ENCODE results near the gene HMGN2.
"Not testable (repeated sequence)": the region's sequence is repeated elsewhere in the genome, so short reads cannot be mapped to it uniquely, and the experiment has no call there.

The HMGN2 gene

GRCh38 chr1:26477446-26478152 lies 5.4 kb downstream of the HMGN2 start:
- DNase-seq (ENCODE audit: low spot score): no peak

GRCh38 chr1:26478159-26478558 lies 5.9 kb downstream of the HMGN2 start:
- no peak for DNase-seq (ENCODE audit: low spot score)

- DNase-seq (ENCODE audit: low spot score): no peak
Measured at GRCh38 chr1:26478988-26479387, 6.7 kb downstream of the HMGN2 start.

GRCh38 chr1:26482921-26483320 lies 10.7 kb downstream of the HMGN2 start:
- no peak for DNase-seq (ENCODE audit: low spot score)

GRCh38 chr1:26483980-26484379 lies 11.7 kb downstream of the HMGN2 start:
- peak; percentile 28 for DNase-seq (ENCODE audit: low spot score)

GRCh38 chr1:26490155-26490554 lies 17.9 kb downstream of the HMGN2 start:
- no peak for DNase-seq (ENCODE audit: low spot score)

- no peak for DNase-seq (ENCODE audit: low spot score)
Measured at GRCh38 chr1:26493267-26493666, 21.0 kb downstream of the HMGN2 start.

GRCh38 chr1:26493938-26494337 lies 21.7 kb downstream of the HMGN2 start:
- DNase-seq (ENCODE audit: low spot score): no peak

GRCh38 chr1:26496861-26497260 lies 24.6 kb downstream of the HMGN2 start:
- DNase-seq (ENCODE audit: low spot score): peak; percentile 26

GRCh38 chr1:26498894-26499293 lies 26.7 kb downstream of the HMGN2 start:
- DNase-seq (ENCODE audit: low spot score): no peak

- peak; percentile 94 for DNase-seq (ENCODE audit: low spot score)
Measured at GRCh38 chr1:26500488-26501175, 28.4 kb downstream of the HMGN2 start.

- DNase-seq (ENCODE audit: low spot score): not testable (repeated sequence)
Measured at GRCh38 chr1:26510711-26511110, 38.5 kb downstream of the HMGN2 start.

GRCh38 chr1:26515836-26516235 lies 43.6 kb downstream of the HMGN2 start:
- DNase-seq (ENCODE audit: low spot score): not testable (repeated sequence)

- no peak for DNase-seq (ENCODE audit: low spot score)
Measured at GRCh38 chr1:26516987-26517765, 44.9 kb downstream of the HMGN2 start.

- DNase-seq (ENCODE audit: low spot score): no peak
Measured at GRCh38 chr1:26517766-26518049, 45.5 kb downstream of the HMGN2 start.

GRCh38 chr1:26518355-26518754 lies 46.1 kb downstream of the HMGN2 start:
- no peak for DNase-seq (ENCODE audit: low spot score)

GRCh38 chr1:26520339-26520738 lies 48.1 kb downstream of the HMGN2 start:
- DNase-seq (ENCODE audit: low spot score): no peak

- DNase-seq (ENCODE audit: low spot score): no peak
Measured at GRCh38 chr1:26521669-26522030, 49.4 kb downstream of the HMGN2 start.

- DNase-seq (ENCODE audit: low spot score): no peak
Measured at GRCh38 chr1:26522073-26522472, 49.8 kb downstream of the HMGN2 start.

GRCh38 chr1:26524181-26524580 lies 51.9 kb downstream of the HMGN2 start:
- no peak for DNase-seq (ENCODE audit: low spot score)
